ENCODE results near the gene HNRNPM.
"Not testable (repeated sequence)": the region's sequence is repeated elsewhere in the genome, so short reads cannot be mapped to it uniquely, and the experiment has no call there.

The HNRNPM gene

DNA sequence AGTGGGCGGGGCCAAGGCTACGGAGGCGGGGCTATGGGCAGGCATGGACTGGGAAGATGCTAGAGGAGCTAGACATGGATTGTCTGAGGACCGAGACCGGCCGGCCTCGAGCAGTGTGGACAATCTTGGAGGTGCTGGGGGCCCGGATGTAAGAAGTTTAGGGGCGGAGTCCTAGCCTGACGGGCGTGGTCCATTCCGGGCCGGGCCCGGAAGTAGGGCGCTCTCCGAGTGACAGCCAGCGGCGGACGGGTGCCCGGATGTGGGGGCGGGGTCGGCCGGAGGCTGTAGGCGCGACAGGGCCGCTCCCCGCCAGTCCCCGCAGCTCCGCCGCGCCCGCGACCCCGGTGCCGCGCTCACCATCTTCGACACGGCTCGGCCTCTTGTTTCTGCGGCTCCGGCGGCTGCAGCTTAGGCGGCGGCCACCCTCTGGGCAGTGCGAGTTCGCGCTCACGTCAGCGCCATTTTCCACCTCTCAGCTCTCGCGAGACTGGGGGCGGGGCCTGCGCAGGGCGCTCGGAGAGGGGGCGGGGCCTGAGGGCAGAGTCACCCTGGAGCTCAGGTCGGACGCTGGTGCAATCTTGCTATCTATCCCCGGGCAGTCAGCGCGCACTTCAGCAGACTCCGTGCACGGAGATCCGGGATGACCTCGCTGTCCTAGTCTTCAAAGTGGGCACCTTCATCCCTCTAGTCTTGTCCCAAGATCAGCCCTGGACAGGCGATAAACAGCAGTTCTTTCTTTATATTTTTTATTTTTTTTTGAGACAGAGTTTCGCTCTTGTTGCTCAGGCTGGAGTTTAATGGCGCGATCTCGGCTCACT is 69.1 kb downstream of the HNRNPM start, which contains the start of gene ZNF414:
Gene ZNF414 (minus strand): TSS at position 481 of the 818 bp plus-strand sequence. CDS start 121 bp downstream, at position 360.
- DNase-seq, result peak; percentile 61

DNA sequence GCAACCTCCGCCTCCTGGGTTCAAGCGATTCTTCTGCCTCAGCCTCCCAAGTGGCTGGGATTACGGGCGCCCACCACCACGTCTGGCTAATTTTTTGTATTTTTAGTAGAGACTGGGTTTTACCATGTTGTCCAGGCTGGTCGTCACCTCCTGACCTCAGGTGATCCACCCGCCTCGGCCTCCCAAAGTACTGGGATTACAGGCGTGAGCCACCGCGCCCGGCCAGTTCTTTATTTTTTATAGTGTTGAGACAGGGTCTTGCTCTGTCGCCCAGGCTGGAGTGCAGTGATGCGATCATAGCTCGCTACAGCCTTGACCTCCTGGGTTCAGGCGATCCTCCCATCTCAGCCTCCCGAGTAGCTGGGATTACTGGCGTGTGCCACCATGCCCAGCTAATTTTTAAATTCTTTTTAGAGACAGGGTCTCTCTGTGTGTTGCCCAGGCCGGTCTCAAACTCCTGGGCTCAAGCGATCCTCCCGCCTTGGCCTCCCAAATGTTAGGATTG is 69.8 kb downstream of the HNRNPM start:
- not testable (repeated sequence) for DNase-seq

DNA sequence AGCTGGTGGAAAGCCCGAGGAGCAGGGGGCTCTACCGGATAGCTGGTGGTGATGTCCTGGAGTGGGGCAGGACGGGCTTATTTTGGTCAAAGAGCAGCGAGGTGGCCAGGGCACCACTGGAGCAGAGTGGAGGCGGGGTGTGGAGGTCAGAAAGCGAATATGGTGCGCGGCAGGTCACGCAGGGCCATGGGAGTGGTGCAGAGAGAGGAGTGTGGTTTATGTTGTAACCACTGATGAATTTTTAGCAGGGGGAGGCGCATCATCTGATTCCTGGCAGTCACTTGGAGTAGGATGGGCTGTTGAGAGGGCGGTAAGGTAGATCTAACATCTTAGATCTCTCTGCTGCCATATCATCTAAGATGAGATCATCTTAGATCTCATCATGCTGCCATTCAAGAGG is 70.5 kb downstream of the HNRNPM start:
- DNase-seq, result no peak

DNA sequence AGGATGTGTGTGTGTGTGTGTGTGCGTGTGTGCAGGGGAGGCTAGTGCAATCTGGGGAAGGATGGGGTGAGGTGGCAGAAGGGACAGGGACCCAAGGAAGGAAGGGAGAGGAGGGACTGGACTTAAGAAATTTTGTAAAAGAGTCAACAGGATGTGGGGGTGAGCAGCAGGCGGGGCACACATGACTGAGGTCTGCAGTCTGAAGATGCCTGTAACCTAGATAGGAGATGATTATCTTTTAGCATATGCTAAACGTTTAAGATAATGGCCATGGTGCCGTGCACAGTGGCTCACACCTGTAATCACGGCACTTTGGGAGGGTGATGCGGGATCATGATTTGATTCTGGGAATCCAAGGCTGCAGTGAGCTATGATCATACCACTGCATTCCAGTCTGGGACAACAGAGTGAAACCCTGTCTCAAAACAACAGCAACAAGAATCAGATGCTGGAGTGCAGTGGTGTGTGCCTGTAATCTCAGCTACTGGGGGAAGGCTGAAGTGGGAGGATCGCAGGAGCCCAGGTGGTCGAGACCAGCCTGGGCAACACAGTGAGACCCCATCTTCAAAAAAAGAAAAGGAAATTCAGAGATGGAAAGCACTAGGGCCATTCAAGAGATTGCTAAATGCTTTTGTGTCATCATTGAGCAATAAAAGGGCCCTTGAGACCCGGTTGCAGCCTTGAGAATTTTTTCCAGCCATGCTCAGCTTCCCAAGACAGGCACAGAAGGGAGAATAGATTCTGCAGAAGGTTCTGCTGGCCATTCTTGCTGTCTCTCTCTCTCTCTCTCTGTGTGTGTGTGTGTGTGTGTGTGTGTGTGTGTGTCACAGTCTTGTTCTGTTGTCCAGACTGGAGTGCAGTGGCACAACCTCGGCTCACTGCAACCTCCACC is 73.0 kb downstream of the HNRNPM start:
- peak; percentile 27 for DNase-seq

- no peak for DNase-seq
These were observed 73.8 kb downstream of the HNRNPM start for GRCh38 chr19:8518536-8518935.

- no peak for DNase-seq
These were observed 74.6 kb downstream of the HNRNPM start for GRCh38 chr19:8519388-8519787.

GRCh38 chr19:8525401-8525684 is 80.6 kb downstream of the HNRNPM start:
- no peak for DNase-seq

- no peak for DNase-seq
These were observed 81.7 kb downstream of the HNRNPM start for GRCh38 chr19:8526345-8527091.

DNA sequence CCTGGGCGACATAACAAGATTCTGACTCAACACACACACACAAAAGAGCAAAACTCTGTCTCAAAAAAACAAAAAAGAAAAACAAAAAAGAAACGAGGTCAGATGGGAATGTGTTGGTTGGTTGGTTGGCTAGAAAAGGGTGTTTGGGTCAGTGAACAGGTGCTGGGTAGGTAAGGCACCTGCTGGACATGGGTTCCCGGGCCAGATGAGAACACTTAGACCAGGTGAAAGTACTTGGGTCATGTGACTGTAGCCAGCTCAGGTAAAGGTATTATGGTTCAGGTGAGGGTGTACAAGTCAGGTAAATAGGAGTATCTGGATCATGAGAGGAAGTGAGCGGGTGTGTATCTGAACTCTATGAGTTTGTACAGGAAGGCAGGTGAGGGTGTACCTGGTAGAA is 83.7 kb downstream of the HNRNPM start:
- DNase-seq, result no peak

- DNase-seq, result no peak
These were observed 84.7 kb downstream of the HNRNPM start for GRCh38 chr19:8529369-8530006.

DNA sequence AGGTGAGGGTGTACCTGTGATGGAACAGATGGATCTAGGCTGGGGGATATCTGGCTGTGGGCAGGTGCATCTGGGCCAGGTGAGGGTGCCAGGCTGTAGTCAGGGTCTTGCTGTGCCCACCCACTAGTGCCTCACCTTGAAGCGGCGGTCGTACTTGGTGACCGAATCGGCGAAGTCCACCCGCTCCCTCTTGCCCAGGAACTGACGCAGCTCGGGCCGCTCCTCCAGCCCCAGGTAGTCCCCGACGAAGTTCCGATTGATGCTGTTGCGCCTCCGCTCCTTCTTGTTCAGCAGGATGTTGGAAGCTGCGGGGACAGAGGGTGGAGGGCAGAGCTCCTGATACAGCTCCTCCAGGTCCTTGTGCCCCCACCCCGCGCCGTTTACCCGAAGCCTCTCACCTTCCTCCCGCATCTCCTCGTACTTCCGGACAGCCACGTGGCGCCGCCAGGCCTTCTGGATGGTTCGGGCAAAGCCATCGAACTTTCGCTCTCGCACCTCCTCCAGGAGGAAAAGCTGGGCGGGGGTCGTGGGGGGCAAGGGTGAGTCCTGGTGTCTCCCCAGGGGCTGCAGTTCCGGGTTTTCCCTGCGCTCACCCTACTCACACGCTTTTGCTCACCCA is 85.4 kb downstream of the HNRNPM start:
- no peak for DNase-seq

DNA sequence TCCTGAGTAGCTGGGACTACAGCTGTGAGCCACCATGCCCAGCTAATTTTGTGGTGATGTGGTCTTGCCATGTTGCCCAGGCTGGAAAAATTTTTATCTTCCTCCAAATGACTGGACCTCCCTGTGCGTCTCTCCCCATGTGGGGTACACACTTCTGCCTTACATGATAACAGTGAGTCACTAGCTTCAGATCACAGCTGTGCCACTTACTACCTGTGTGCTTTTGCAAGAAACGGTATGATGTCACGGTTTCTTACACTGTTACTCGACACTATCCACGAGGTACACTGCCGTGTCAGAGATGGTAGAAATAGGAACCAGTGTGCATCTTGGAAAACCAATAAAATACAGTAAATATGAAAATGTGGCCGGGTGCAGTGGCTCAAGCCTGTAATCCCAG is 86.7 kb downstream of the HNRNPM start:
- no peak for DNase-seq

DNA sequence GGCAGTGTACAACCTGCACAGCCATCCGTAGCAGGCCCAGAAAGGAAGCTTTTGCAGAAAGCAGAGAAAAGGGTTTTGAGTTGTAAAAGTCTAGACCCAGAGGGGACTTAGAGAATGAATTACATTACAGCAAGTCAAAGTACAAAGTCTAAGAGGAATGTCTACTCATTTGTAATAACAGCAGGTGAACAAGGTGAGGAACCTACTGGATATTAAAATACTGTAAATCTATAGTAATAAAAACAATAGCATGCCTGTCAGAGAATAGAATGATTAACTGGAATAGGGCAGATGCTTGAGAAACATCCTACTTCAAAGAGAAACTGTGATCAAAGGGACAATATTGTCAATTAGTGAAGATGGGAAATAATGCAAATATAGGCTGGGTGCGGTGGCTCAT is 87.5 kb downstream of the HNRNPM start:
- DNase-seq, result no peak

- no peak for DNase-seq
These were observed 91.5 kb downstream of the HNRNPM start for GRCh38 chr19:8536282-8536681.

GRCh38 chr19:8537099-8537498 is 92.3 kb downstream of the HNRNPM start:
- DNase-seq, result no peak
